Colonic mucosa (tissue), 4 donors: ENCODE measurements around the gene NUP210. TPM values are rescaled to one million over a fixed set of nuclear protein-coding genes. Genes with fewer than 3 reads are reported as not detected.

Experiments used
- DNase-seq: peaks from one replicate; pipeline ENCODE4 v3.0.0-alpha.2; 2020
- H3K27ac ChIP-seq: fragments of 200-600 bp; one replicate; pipeline ENCODE4 v1.8.0; 2021
- H3K27me3 ChIP-seq: fragments of 200-600 bp; one replicate; pipeline ENCODE4 v1.8.0; 2021
- H3K36me3 ChIP-seq: fragments of 200-600 bp; one replicate; pipeline ENCODE4 v1.8.0; 2021
- H3K4me1 ChIP-seq: fragments of 200-600 bp; one replicate; pipeline ENCODE4 v1.8.0; 2021; ENCODE audit warnings: mild to moderate bottlenecking
- H3K4me3 ChIP-seq: fragments of 200-600 bp; one replicate; pipeline ENCODE4 v1.8.0; 2021
- H3K9ac ChIP-seq, 2 donors: one replicate each; pipeline ENCODE4 v1.7.0; 2013; ENCODE audit warnings: control low read depth in 2 of 2, low read depth in 2 of 2, low read length in 2 of 2
- H3K9me3 ChIP-seq: fragments of 200-600 bp; one replicate; pipeline ENCODE4 v1.8.0; 2021
- CTCF ChIP-seq: fragments of 200-600 bp; IDR thresholded peaks from one replicate; pipeline ENCODE4 v1.8.0; 2022; ENCODE audit warnings: antibody characterized with exemption, mild to moderate bottlenecking
- intact Hi-C: fragments of 100-400 bp; cut with DNase I; formaldehyde crosslinking; loops from one replicate; pipeline ENCODE4 v1.14.1; 2022
- total RNA-seq, 2 donors: library from RNA; stranded (reverse); fragmentation: NEBNext Ultra II Directional in 1 of 2; extraction: Animal tissue kit (Norgen Biotek cat#: 25700) in 1 of 2; gene quantifications; one replicate each; pipeline ENCODE4 v1.2.1, GENCODE V29; 2021
- donor health status: healthy.
- donor health status: DM: no; HTN: no; CAD: no.
- donor health status: DM: no; HTN: no; CAD: no.

Gene NUP210
- total RNA-seq, 2 donors from 2014 or later: 7.5 to 23.8 TPM

DNA sequence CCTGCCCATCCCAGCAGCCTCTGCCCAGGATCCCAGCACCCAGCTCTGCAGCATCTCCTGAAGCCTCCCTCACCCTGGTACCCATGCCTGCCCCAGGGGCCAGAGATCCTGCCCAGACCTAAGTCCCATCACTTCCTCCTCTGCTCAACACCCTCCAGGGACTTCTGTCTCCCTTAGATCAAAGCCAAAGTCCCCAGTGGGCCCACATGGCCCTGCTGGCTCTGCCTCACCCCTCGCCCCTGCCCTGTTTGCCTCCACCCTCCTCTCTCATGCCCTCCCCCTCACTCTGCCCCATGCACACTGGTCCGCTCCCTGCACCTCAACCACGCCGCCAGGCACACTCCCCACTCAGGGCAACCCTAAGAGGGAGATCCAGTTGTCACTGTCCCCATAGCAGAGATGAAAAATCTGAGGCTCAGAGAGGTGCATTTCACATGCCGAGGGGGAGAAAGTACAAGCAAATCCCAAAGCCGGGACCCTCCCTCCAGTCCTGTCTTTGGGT, 146.5 kb downstream of the NUP210 start:
- Histone ChIP-seq H3K36me3 (no peaks in the 10 kb centered on the region), H3K27ac (no peak overlapping the region), H3K9ac (no peak overlapping the region), H3K4me3 (no peak overlapping the region), H3K27me3 (no peaks in the 10 kb centered on the region), H3K9me3 (no peaks in the 10 kb centered on the region), H3K4me1 (no peaks in the 10 kb centered on the region)
- TF ChIP-seq CTCF: no peak
- intact Hi-C loops: no loop called here
- no peak for DNase-seq

- H3K36me3 ChIP-seq: no peaks in the 10 kb centered on the region
- TF ChIP-seq CTCF: no peak
- H3K4me3 ChIP-seq: no peak overlapping the region
- no peaks in the 10 kb centered on the region for H3K9me3 ChIP-seq
- DNase-seq: no peak
- H3K27me3 ChIP-seq: no peaks in the 10 kb centered on the region
- no peak overlapping the region for H3K9ac ChIP-seq
- intact Hi-C loops: no loop called here
- no peak overlapping the region for H3K27ac ChIP-seq
- H3K4me1 ChIP-seq: no peaks in the 10 kb centered on the region
Observed at GRCh38 chr3:13272831-13273603, 147.1 kb downstream of the NUP210 start.

GRCh38 chr3:13269711-13270378, 150.3 kb downstream of the NUP210 start:
- Histone ChIP-seq H3K27me3 (no peaks in the 10 kb centered on the region), H3K36me3 (no peaks in the 10 kb centered on the region), H3K9me3 (no peaks in the 10 kb centered on the region), H3K9ac (no peak overlapping the region), H3K27ac (no peak overlapping the region), H3K4me3 (no peak overlapping the region), H3K4me1 (no peaks in the 10 kb centered on the region)
- no peak for TF ChIP-seq CTCF
- intact Hi-C loops: no loop called here
- no peak for DNase-seq

DNA sequence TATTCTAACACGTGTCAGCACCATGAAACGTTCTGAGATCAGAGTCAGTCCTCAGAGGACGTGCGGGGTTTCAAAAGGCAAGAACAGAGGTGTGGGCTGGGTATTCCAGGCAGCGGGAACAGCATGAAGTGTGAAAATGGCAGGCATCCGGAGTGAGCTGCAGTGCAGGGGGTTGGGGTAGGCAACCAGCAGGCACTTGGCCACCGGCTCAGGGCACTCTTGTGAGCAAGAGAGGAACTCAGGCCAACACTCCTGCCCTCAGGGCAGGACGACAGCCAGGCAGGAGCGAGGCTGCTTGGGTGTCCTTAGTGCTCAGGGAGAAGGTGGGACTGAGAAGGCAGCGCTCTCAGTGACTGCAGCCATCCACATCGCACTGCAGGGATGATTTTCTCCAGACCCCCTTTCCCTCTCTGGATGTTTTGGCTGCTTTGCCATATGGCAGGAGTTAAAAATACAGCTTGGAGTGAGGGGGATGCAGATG, 151.1 kb downstream of the NUP210 start:
- Histone ChIP-seq H3K9me3 (no peaks in the 10 kb centered on the region), H3K4me1 (no peaks in the 10 kb centered on the region), H3K36me3 (no peaks in the 10 kb centered on the region), H3K9ac (no peak overlapping the region), H3K27me3 (no peaks in the 10 kb centered on the region), H3K27ac (no peak overlapping the region), H3K4me3 (no peak overlapping the region)
- no peak for TF ChIP-seq CTCF
- no peak for DNase-seq
- intact Hi-C loops: no loop called here

GRCh38 chr3:13268120-13268519, 152.0 kb downstream of the NUP210 start:
- H3K27ac ChIP-seq: no peak overlapping the region
- H3K4me3 ChIP-seq: no peak overlapping the region
- H3K9me3 ChIP-seq: no peaks in the 10 kb centered on the region
- DNase-seq: no peak
- no peaks in the 10 kb centered on the region for H3K4me1 ChIP-seq
- no peak overlapping the region for H3K9ac ChIP-seq
- H3K36me3 ChIP-seq: no peaks in the 10 kb centered on the region
- intact Hi-C loops: no loop called here
- no peak for TF ChIP-seq CTCF
- H3K27me3 ChIP-seq: no peaks in the 10 kb centered on the region
